Left ventricle myocardium superior (tissue), 1 donor: ENCODE measurements around the gene ARL14. TPM values are rescaled to one million over a fixed set of nuclear protein-coding genes. Genes with fewer than 3 reads are reported as not detected.

ENCODE experiments used
- ATAC-seq: fragments of 200-7000 bp; cut with Tn5 transposase; one replicate; pipeline ENCODE4 v1.9.1; 2020; ENCODE audit warnings: mild to moderate bottlenecking, moderate library complexity
- DNase-seq: peaks from one replicate; pipeline ENCODE4 v3.0.0-alpha.2; 2020
- intact Hi-C: fragments of 100-400 bp; cut with micrococcal nuclease; formaldehyde crosslinking; loops from one replicate; pipeline ENCODE4 v1.11.0; 2022
- long read RNA-seq: library from polyadenylated mRNA; unstranded; transcript quantifications from one replicate; pipeline ENCODE4 v2.0.0, GENCODE V29; 2021
- total RNA-seq: library from RNA; stranded (reverse); fragmentation: NEBNext Ultra II Directional; extraction: Animal tissue kit (Norgen Biotek cat#: 25700); gene quantifications from one replicate; pipeline ENCODE4 v1.2.1, GENCODE V29; 2021
- donor health status: DM: no; HTN: yes; CAD: no; lungs with severe emphysema.

The ARL14 gene
- total RNA-seq, result not detected
- long read RNA-seq, result 0 reads

DNA sequence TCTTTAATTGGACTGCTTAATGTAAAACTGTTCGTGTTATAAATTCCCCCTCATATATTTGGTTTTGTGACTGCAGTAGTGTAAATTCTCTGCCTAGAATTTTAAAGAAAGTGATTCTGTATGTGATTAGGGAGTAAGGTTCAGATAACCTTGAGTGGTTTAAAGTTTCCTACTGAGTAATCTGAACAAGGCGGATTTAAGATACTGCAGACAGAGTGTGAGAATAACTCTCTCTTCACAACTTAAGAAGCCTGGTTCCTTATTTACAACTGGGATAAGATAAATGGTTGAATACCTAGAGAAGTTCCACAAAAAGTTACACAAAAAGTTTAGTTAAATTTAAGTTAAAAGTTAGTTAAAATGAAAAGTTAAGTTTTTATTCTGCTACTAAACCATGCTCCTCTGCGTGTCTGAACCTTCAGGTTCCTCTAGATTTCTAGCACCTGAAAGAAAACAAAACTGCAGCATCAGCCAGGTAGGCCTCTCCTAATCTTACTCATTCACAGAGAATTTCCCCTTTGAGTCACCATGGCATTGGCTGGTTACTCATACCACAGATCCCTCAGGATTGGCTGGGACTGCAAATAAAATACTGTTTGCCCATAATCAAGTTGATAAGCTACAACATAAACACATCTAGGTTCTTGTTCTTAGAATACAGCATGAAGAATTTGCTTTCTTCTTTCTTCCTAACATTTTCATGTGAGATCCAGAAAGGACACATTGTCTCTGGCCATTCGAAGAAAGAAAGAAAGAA, at the start of gene ARL14:
Gene ARL14, plus strand, starts transcription at position 614 of the 757 bp plus-strand sequence. CDS start 187 bp downstream, outside the sequence.
- DNase-seq (no peak), ATAC-seq (no peak)
- intact Hi-C loops, result no loop called here

DNA sequence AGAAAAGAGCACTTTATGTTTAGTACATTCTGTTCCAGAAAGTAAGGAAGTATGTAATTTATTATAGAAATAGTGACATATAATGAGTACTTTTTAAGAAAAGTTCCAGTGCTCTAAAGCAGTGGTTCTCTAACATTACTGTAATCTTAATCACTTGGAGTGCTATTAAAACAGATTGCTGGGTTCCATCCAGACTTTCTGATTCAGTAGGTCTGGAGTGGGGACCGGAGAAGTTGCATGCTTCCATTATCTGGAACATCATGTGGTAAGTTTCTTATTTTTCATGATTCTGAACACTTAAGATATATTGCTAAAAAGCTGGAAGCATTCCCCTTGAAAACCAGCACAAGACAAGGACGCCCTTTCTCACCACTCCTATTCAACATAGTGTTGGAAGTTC, 47.5 kb upstream of the ARL14 start:
- ATAC-seq, result no peak
- no peak for DNase-seq
- intact Hi-C loops, result no loop called here

DNA sequence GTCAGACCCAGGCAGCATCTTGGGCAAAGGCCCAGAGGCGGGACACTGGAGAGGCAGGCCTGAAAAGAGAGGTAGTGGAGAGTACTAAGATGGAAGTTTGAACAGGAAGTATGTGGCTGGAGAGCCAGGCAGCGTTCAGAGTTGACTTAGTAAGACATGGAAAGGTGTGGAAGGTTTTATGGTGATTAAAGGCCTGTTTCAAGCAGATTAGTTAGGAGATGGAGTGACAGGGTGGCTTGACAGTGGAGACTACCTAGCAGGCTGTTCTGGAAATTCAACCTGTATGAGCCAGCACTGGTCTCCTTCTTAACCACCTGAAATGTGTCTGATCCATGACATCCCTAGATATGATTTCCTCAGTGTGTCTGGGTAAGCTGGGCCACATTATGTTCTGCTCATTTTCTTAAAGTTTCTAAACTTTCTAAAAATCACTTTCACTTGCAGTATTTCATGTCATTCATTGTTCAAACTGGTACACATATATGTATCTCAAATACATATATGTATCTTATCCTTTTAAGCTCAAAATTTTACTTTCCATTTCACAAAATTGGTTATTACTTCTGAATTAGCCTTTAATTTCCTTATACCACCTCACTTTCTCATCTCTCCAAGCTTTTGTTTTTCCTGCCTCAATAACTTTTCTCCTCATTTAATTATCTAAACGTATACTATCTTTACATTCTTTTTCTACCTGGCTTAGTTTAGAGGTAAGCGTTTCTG, 43.4 kb upstream of the ARL14 start:
- no peak for DNase-seq
- no peak for ATAC-seq
- intact Hi-C loops, result no loop called here

DNA sequence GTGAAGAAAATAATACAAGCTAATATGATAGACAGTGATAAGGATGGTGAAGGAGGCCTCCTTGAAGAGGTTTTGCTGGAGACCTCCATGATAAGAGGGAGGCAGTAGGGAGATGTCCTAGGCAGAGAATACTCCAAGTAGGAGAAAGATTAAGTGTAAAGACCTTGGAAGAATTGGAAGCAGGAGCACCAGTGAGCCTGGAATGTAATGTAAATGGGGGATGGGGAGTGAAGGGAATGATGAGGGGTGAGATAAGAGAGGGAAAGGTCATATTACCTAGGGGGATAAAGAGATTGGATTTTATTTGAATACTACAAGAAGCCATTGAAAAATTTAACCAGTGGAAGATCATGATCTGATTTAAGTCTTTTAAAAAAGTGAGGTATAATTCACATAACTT, 41.7 kb upstream of the ARL14 start:
- ATAC-seq, result no peak
- intact Hi-C loops, result no loop called here

DNA sequence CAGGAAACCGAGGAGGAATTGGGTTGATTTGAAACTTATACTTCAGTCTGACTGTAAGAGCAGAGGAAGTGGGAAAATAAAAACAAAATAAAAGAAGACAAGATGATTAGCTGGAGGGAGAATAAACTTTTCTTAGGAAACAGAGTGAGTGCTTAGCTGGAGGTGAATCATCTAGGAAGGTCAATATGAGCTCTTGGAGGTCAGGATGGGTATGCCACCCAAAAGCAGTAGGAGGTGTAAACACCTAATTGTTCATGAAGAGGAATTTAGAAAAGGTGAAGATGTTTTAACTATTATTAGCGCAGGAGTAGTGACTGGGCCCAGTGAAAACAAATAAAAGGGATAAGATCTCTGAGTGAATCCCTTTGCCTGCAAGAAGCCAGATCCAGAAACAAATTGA, 39.9 kb upstream of the ARL14 start:
- intact Hi-C loops, result no loop called here
- no peak for ATAC-seq

More for the DNA sequence above, 41.7 kb upstream of the ARL14 start:
- DNase-seq, result no peak

DNA sequence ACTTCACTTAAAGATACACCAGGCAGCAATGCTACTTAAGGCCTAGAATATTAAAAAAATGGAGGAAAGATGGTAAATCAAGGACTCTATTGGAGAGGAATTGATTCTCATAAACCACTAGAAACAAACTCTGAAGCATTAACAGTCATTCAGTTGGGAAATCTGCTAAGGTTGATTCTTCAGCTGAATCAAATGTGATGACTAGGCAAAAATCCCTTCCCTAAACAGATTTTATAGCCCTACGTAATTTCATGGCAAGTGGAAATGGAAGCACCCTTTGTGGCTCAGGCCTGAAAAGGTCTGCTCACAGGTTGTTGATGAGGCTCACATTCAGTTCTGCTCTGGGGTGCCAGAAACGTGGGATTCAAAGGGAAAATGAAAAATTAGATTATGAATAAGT, 38.8 kb upstream of the ARL14 start:
- intact Hi-C loops, result no loop called here
- no peak for DNase-seq
- no peak for ATAC-seq

More for the DNA sequence above, 39.9 kb upstream of the ARL14 start:
- no peak for DNase-seq

DNA sequence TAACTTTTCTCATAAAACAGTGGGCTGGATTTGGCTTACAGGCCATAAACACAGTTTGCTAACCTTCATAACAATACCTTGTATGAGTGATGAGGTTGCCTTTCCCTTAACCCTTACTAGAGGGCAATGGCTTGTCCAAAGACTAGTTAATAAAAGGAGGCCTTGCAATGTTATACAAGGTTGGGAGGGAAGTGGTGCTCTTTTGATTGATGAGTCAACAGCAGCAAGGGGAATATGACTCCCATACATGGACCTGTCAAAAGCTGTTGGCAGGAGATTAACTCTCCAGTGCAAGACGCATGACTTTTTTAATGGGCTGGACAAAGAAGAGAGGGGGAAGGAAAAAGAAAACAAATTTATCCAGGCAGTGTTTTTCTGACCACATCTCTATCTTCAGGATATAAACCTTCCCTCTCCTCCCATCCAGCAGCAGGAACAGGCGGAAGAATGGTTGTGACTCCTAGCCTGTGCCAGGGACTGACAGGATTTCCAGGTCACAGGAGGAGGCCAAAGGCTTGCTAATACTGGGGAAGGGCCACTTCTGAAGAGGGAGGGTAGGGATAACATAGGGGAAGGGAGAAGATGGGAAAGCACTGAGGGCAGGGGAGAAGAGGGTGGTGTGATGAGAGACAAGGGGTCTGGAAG, 35.2 kb upstream of the ARL14 start:
- DNase-seq (no peak), ATAC-seq (peak; percentile 27)
- intact Hi-C loops, result no loop called here

DNA sequence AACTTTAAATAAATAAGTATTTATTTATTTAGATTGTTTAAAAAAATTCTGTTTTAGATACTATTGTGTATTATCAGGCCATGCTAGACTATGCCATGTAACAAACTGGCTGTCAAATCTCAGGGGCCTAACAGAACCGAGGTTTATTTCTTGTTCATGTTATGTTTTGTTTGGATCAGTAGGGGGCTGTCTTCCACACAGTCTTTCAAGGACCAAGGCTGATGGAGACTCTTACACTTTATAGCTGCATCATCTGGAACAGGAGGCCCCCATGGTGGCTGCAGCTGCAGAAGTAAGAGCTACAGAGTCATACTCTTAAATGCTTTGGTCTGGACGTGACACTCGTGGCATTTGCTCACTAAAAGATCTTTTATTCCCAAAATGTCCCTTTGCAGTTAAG, 33.0 kb upstream of the ARL14 start:
- intact Hi-C loops, result no loop called here
- DNase-seq, result no peak
- no peak for ATAC-seq

DNA sequence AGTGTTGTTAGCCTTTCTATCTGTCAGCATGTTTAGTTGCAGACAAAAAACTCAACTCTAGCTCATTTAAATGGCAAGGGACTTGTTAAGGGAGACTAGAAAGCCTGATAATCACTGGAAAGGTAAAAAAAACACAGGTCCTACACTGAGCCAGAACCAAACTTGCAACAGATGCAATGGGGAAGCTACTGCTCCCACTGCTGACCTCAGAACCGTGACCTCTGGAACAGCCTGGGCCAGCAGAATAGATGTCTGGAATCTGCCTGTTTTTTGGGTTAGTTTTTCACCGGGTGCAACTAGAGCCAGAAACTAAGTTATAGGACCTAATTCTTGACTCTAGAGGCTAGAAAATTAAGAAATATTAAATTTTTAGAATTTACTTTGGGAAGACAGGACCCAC, 32.5 kb upstream of the ARL14 start:
- intact Hi-C loops, result no loop called here
- no peak for ATAC-seq
- DNase-seq, result no peak

DNA sequence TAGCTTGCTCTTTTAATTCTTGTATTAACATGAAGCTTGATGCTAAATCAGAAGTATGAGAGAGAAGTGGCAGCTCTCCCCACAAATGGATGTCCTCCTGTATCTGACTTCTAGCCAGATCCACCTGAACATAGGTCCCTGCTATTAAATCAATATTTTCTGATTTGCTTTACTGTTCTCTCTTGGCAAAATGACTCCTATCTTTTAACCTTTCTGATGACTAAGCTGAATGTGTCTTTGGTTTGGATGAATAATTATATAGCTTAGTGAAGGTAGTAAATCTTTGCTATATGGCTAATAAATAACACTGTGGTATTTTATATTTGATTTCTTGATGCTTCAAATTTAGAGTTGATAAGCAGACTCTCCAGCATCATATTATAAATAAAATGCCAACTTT, 28.3 kb upstream of the ARL14 start:
- DNase-seq (no peak), ATAC-seq (no peak)
- intact Hi-C loops, result no loop called here

DNA sequence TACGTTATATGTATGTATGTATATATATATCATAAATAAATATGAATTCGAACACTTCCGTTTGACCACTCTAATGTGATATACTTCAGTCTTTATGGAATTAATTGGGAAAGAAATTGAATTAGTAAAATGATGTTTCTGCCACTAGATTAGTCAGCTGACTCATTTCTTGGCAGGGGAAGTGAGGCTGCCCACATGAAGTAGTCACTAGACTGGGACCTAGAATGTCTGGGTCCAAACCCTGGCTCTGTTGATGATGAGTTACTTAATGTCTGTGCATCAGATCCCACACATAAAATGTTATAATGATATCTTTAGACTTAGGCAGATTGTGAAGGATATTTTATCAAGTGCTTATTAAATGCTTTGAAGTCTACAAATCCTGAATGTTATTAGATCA, 27.4 kb upstream of the ARL14 start:
- ATAC-seq, result no peak
- DNase-seq, result no peak

DNA sequence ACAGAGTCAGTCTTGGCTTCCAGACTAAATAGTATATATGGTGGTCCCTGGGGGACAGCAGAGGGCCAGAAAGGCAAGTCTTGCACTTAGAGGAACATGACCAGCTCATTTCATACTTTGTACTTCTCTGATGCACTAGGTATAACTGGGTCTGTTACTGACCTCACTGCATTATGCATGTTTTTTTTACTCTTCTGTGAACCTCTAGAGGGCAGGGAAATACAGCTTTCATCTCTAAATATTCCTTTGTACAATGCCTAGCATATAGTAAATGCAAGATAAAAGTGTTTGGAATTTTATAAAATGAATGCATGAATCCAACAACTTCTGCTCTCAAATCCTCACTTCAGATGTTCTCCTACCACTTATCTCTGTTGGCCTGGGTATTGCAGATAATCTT, 23.4 kb upstream of the ARL14 start:
- intact Hi-C loops, result no loop called here
- no peak for DNase-seq
- no peak for ATAC-seq

More for the DNA sequence above, 27.4 kb upstream of the ARL14 start:
- intact Hi-C loops, result no loop called here

DNA sequence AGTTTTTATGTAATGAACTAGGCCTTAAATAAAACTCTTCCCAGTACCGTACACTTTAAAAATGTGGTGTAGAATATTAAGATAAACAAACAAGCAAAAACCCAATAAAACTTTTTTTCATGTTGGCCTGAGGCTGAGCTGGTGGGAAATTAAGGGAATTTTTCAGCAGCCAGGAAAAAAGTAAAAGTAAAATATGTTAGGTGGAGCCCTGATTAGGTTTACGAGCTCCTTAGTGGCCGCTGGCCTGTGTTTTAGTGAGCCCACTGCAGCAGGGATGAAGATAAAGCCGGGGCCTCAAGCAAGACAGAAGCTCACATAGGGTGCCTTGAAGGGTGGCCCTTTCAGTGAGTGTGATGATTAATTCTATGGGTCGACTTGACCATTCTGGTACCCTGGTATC, 16.1 kb upstream of the ARL14 start:
- no peak for ATAC-seq
- DNase-seq, result no peak
- intact Hi-C loops, result no loop called here

DNA sequence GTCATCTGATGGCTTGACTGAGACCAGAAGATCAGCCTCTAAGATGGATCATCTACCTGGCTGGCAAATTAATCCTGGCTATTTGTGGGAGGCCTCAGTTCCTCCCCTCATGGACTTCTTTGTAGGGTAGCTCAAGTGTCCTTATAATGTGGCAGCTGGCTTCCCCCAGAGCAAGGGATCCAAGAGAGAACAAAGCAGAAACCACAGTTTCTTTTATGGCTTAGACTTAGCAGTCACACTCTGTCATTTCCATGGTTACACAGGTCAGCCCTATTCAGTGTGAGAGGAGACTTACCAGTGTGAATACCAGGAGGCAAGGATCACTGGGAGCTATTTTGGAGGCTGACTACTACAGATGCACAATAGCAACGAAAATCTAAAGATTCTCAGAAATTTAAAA, 15.3 kb upstream of the ARL14 start:
- ATAC-seq, result no peak
- intact Hi-C loops, result no loop called here
- DNase-seq, result no peak

DNA sequence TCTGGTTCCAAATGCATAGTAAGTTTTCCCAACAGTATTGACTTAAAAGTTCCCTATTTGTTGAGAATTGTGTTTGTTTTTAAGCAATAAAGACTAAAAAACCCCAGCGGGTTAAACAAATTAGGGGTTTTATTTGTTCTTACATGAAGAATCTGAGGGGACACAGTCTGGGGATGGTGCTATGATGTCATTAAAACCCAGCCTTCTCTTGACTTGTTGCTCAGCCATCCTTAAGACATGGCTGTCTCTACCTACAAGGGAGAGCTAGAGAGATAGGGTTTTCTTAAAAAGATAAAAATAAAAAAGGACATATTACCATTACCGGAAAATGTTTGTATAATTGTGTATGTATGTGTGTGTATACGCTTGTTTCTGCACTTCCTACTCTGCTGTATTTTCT, 11.7 kb upstream of the ARL14 start:
- intact Hi-C loops, result no loop called here
- no peak for ATAC-seq

DNA sequence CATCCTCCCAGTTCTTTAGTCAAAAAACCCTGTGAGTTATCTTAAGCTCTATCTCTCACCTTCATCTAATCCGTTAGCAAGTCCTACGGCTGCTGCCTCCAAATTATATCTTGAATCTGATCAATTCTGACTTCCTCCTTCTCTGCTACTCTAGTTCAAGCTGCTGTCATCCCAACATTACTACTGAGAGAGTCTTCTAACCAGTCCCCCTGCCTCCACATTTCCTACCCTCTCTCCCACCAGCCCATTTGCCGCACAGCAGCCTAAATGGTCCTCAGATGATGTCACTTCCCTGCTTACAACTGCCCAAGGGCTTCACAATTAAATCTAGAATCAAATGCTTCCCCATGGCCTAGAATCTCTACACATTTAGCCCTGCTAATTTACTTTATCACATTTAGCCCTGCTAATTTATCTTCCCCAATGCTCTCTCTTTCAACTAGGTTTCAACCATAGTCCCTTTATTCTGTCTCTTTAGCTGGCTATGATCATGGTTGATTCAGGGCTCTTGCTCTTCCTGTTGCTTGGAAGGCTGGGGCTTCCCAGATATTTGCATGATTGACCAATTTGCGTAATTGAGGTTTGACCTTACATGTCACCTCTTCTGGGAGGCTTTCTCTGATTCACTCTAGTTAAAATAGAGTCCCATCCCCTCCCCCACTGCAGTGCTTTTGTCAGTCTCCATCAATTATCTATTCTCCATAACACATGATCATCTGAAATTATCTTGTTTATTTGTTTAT, 11.0 kb upstream of the ARL14 start:
- intact Hi-C loops, result no loop called here
- ATAC-seq, result no peak
- DNase-seq, result no peak

More for the DNA sequence above, 11.7 kb upstream of the ARL14 start:
- DNase-seq, result no peak

DNA sequence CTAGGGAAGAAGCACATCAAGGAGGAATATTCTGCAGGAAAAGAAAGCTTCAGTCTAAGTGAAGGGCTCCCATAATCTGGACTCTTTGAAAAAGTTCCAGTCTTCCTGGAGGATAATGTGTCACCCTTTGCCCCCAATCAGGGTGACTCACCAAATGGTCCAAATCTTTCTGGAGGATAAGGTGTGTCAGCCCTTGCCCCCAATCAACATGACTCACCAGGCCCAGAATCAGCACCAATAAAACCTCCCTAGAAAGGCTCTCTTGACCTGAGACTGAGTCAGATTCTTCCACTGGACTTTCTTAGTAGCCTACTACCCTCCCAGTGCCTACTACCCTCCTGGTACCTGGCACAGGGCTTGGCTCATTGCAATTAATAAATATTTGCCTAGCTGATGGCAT, 9.5 kb upstream of the ARL14 start:
- no peak for ATAC-seq
- no peak for DNase-seq
- intact Hi-C loops, result no loop called here

DNA sequence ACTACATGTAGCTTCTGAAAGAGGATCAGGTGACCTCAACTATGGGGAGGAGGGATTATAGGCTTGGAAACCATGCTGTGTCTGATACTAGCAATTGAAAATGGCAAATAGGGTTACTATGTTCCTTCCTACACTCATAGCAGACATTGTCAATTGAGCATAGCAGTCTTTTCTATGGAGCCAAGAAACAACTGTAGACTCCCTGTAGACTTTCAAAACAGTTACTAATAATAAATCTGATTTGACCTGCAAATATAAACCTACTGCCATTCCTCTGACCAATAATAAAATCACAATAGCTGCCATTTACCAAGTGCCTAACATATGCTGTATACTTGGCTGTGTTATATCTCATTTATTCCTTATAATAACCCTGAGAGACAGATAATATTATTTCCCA, 8.5 kb upstream of the ARL14 start:
- intact Hi-C loops, result no loop called here
- no peak for DNase-seq
- no peak for ATAC-seq

DNA sequence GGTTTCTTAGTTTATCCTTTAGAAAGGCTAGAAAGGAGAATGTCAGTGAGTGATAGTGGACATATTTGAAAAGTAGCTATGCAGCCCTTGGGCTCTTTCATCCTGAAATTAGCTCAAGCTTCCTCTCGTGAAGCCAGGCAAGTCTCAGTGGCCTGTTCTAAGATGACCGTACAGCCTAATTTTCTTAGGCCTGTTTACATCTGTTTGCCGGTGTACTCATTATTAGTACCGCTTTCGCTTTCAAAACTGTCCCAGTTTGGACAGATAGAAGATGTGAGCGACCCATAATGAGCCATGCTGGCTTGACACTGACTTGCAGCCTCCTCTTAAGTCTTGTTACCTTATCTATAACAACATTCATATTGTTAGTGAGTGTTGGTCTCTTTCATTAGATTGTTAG, 5.7 kb upstream of the ARL14 start:
- no peak for DNase-seq
- intact Hi-C loops, result no loop called here
- no peak for ATAC-seq

DNA sequence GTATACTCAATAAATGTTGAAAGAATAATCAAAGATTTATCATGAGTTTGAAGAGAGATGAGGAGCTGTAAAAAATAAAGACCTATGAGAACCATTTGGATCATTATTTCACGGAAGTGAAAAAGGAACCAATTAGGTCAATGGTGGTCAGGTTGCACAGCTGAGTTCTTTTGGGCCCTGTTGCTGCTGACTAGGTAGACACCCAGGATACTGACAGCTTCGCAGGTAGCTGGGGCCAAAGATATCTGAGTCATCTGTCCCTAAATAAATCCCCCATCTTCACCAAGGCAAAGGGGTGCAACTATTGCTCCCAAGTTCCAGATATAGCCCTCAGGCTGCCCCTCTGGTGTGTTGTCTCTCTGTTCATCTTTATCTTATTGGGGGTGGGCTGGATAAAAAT, 5.0 kb upstream of the ARL14 start:
- intact Hi-C loops, result no loop called here
- DNase-seq (no peak), ATAC-seq (no peak)
